ENCODE measurements around the gene CPXM2.

The CPXM2 gene

GRCh38 chr10:123778719-123779517 is 112.7 kb downstream of the CPXM2 start:
- no peak overlapping the region for H3K27ac ChIP-seq (replicated peaks)
- TF ChIP-seq REST (IDR thresholded peaks at IDR 0.05; ENCODE audit: insufficient replicate concordance, low read depth) (no peak), CTCF (IDR thresholded peaks at IDR 0.05; ENCODE audit: insufficient read depth, low read length) (no peak), SPI1 (IDR thresholded peaks at IDR 0.05; ENCODE audit: borderline replicate concordance, low read depth) (no peak), GABPA (IDR thresholded peaks at IDR 0.05; ENCODE audit: low read depth) (no peak), POLR2AphosphoS5 (IDR thresholded peaks at IDR 0.05; ENCODE audit: low read depth) (no peak)
- DNase-seq (ENCODE audit: low read depth in 1 of 2, low spot score in 1 of 2) = no peak
- no peaks in the 10 kb centered on the region for H3K27me3 ChIP-seq (ENCODE audit: insufficient read depth, poor library complexity, severe bottlenecking)
- no peak overlapping the region for H3K4me3 ChIP-seq (replicated peaks; ENCODE audit: insufficient read depth, low read length)

GRCh38 chr10:123777881-123778280 is 113.7 kb downstream of the CPXM2 start:
- no peak for DNase-seq (ENCODE audit: low read depth in 1 of 2, low spot score in 1 of 2)
- no peaks in the 10 kb centered on the region for H3K27me3 ChIP-seq (ENCODE audit: insufficient read depth, poor library complexity, severe bottlenecking)
- H3K27ac ChIP-seq (replicated peaks) = no peak overlapping the region
- H3K4me3 ChIP-seq (replicated peaks; ENCODE audit: insufficient read depth, low read length) = no peak overlapping the region
- TF ChIP-seq SPI1 (IDR thresholded peaks at IDR 0.05; ENCODE audit: borderline replicate concordance, low read depth) (no peak), GABPA (IDR thresholded peaks at IDR 0.05; ENCODE audit: low read depth) (no peak), CTCF (IDR thresholded peaks at IDR 0.05; ENCODE audit: insufficient read depth, low read length) (no peak), REST (IDR thresholded peaks at IDR 0.05; ENCODE audit: insufficient replicate concordance, low read depth) (no peak), POLR2AphosphoS5 (IDR thresholded peaks at IDR 0.05; ENCODE audit: low read depth) (no peak)

- TF ChIP-seq REST (IDR thresholded peaks at IDR 0.05; ENCODE audit: insufficient replicate concordance, low read depth) = no peak
- no peak for TF ChIP-seq POLR2AphosphoS5 (IDR thresholded peaks at IDR 0.05; ENCODE audit: low read depth)
- TF ChIP-seq SPI1 (IDR thresholded peaks at IDR 0.05; ENCODE audit: borderline replicate concordance, low read depth) = no peak
- TF ChIP-seq GABPA (IDR thresholded peaks at IDR 0.05; ENCODE audit: low read depth) = no peak
- TF ChIP-seq CTCF (IDR thresholded peaks at IDR 0.05; ENCODE audit: insufficient read depth, low read length) = no peak
- H3K27ac ChIP-seq (replicated peaks) = no peak overlapping the region
- H3K27me3 ChIP-seq (ENCODE audit: insufficient read depth, poor library complexity, severe bottlenecking) = no peaks in the 10 kb centered on the region
- H3K4me3 ChIP-seq (replicated peaks; ENCODE audit: insufficient read depth, low read length) = no peak overlapping the region
- DNase-seq (ENCODE audit: low read depth in 1 of 2, low spot score in 1 of 2) = no peak
Measured at GRCh38 chr10:123774132-123774742, 117.4 kb downstream of the CPXM2 start.
